Measurements from ENCODE around the gene LASP1.
A peak's percentile ranks its signal among the peaks of the same experiment; 100 is the strongest.
"Not testable (repeated sequence)": the region's sequence is repeated elsewhere in the genome, so short reads cannot be mapped to it uniquely, and the experiment has no call there.

Gene LASP1

DNA sequence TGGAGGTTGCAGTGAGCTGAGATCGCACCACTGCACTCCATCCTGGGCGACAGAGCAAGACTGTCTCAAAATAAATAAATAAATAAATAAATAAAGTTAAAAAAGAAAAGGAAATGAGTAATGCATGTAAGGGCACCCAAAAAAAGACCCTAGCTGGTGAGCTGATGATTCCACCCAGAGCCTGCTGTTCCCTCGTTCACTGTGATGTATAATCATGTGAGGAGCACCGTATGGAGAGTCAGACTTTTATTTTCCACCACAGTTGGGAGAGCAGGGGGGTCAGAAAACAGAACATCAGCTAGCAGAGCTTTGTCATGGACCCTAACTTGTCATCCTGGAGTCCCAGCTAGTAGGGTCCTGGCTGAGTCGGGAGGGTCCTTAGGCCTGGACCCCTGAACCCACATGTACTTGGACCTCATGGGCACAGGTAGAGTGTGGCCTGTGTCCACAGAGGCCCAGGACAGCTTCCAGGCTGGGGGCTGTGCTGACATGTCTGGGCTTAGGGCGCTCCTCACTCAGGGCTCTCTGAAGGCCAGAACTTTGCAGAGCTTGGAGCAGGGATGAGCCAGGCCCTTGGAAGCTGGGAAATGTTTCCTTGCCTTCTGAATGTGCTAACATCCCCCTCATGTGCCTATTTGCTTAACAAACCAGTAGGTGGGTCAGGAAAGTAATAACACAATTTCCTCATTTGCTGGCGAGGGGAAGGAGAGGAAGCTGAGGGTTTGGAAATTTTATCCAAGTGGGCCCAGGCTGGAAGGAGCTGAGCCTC, 36.8 kb downstream of the LASP1 start:
- DNase-seq: no peak

DNA sequence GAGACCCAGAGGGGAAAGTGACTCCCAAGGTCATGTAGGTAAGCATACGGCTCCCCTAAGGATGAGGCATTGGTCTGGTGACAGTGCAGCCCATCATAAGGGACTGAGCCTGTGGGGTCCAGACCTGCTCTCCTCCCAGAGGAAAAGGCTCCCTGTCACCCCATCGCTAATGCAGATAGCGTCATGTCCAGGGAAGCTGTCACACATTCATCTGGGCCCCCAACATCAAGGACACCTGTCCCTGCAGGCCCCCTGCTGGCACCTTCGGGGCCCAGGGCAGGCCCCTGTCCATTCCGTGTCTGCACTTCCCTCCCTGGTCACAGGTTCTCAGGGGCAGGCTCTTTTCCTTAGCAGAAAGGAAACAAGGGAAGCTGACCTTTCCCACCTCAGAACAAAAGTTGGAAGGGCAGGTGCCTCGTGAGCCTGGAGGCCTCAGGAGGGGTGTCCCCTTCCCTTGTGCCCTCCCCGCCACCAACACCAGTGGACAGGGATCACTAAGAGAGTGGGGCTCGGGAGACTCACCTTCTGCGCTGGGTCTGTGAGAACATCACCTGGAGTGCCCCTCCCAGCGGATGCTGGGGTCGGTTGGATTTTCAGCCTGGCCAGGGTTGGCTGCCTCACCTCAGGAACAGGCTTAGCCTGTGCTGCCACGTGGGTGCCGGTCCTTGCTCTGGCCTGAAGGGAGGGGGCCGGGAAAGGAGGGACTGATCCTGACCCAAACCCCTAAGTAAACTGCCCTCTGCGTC, 38.2 kb downstream of the LASP1 start:
- DNase-seq: no peak

- no peak for DNase-seq
Observed at GRCh38 chr17:38908676-38909181, 38.9 kb downstream of the LASP1 start.

DNA sequence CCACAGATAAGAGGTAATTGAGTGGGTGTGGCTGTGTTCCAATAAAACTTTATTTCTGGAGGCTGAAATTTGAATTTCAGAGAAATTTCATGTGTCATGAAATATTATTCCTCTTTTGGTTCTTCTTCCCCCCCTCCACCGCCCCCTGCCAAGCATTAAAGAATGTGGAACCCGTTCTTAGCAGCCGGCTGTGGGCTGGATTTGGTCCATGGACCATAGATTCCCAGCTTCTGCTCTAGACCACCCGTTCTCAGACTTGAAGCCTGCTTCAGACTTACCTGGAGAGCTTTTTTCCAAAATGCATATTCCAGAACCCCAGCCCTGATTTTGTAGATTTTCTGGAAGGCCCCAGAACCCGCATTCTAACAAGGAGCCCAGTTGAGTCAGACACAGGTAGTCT, 40.5 kb downstream of the LASP1 start:
- no peak for DNase-seq

- no peak for DNase-seq
Observed at GRCh38 chr17:38911081-38911730, 41.3 kb downstream of the LASP1 start.

- DNase-seq: not testable (repeated sequence)
Observed at GRCh38 chr17:38911731-38912081, 41.8 kb downstream of the LASP1 start.

DNA sequence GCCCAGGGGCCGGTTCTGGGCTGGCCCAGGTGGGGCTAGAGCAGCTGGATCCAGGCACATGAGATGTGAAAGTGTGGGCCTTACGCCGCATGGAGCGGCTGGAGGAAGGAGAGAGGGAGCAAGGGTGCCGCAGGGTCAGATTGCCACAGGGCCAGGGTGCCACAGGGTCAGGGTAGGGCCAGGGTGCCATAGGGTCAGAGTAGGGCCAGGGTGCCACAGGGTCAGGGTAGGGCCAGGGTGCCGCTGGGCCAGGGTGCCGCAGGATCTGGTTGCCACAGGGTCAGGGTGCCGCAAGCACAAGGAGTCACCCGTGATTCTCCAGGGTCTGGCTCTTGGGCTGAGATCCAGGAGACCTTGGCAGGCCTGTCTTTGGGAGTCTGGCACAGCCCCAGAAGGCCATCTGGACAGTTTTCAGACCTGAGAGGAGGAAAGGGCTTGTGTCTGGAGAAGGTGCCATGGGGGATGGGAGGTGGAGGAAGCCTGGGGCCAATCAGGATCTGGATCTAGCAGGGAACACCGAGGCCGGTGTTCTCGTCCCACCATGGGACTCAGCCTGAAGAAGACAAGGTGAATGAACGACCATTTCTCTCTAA, 42.5 kb downstream of the LASP1 start:
- no peak for DNase-seq

GRCh38 chr17:38914741-38915638, 45.1 kb downstream of the LASP1 start:
- DNase-seq: no peak

- no peak for DNase-seq
Observed at GRCh38 chr17:38915639-38915995, 45.8 kb downstream of the LASP1 start.

DNA sequence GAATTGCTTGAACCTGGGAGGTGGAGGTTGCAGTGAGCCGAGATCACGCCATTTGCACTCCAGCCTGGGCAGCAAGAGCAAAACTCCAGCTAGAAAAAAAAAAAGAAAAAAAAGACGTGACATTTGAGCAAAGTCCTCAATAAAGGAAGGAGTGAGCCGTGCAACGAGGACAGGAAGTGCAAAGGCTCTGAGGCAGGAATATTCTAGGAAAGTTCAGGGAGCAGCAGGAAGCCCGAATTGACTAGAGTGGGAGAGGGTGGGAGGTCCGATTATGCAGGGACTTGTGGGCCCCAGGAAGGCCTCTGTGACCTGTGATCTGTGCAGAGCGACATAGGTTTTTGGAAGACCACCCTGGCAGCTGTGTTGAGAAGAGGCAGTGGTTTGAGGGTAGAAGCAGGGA, 46.9 kb downstream of the LASP1 start:
- DNase-seq: no peak

DNA sequence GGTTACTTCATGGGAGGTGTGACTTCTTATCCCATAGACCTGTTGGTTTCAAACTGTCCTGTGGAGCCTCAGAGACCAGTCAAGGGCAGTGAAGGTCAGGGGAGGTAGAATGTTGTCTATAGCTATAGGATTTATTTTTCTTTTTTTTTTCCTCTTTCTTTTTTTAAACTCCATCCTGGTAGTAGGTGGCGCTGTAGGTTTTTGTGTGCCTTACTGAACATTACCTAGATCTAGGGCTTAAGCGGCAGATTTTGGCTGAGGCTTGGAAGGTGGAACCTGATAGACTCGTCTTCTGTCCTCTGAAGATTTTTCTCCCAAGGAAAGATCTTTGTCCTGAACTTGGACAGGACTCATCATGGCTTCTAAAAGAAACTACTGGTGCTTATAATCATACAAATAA, 47.4 kb downstream of the LASP1 start:
- no peak for DNase-seq

- no peak for DNase-seq
Observed at GRCh38 chr17:38918129-38918913, 48.5 kb downstream of the LASP1 start.

DNA sequence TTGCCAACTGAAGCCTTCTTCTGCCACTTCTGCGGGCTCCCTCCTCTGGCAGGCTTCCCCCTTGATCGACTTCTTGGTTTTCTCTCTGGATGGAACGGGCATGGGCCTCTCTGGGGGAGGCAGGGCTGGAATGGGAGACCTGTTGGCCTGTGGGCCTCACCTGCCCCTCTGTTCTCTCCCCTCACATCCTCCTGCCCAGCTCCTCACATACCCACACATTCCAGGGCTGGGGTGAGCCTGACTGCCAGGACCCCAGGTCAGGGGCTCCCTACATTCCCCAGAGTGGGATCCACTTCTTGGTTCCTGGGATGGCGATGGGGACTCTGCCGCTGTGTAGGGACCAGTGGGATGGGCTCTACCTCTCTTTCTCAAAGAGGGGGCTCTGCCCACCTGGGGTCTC, 49.1 kb downstream of the LASP1 start:
- DNase-seq: no peak

GRCh38 chr17:38919316-38920078, 49.6 kb downstream of the LASP1 start:
- no peak for DNase-seq

- DNase-seq: no peak
Observed at GRCh38 chr17:38920374-38921291, 50.8 kb downstream of the LASP1 start.

DNA sequence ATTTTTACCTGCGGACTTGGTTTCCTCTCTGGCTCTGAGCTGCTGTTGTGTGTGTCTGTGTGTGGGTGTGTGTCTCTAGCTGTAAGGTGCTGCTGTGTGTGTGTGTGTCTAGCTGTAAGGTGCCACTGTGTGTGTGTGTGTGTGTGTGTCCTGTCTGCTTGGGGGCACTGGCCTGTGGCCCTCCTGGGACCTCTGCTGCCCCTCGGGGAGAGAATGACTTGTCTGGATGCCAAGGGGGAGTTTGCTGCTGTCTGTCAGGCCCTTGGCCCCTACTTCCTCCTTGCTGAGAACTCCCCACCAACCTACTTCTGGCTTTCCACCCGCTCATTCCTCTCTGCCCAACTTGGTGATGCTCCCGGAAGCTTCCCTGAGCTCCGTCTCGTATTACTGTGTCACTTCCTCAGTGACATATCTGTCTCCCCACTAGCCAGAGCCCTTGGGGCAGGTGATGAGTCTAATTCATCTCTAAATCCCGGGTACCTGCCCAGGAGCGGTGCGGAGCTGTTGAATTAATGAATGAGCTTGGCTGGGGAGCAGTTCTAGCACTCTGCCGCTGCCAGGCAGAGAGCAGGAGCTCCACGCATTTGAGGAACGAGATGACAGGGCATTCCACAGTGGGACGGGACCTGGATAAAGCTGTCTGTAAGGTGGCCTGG, 52.0 kb downstream of the LASP1 start:
- peak in 3 of 56 donors; percentile 19 to 25 (median 24) for DNase-seq

- peak in 15 of 56 donors; percentile 14 to 71 (median 21) for DNase-seq
Observed at GRCh38 chr17:38922538-38923297, 52.9 kb downstream of the LASP1 start.

Data from nucleus accumbens (tissue), 56 donors.